Right lobe of liver (tissue), 6 donors: ENCODE results near the gene KAT6B. TPM values are rescaled to one million over a fixed set of nuclear protein-coding genes. Genes with fewer than 3 reads are reported as not detected.

Experiments
- ATAC-seq, 4 donors: fragments of 200-7000 bp; cut with Tn5 transposase; one replicate each; pipeline ENCODE4 v1.9.1; 2020; ENCODE audit warnings: mild to moderate bottlenecking in 4 of 4, moderate library complexity in 4 of 4
- DNase-seq, 3 donors: peaks; one replicate each; pipeline ENCODE4 v3.0.0-alpha.2; 2020
- H3K27ac ChIP-seq, 3 donors: fragments of 200-600 bp; one replicate each; pipeline ENCODE4 v1.8.0; 2022
- H3K27me3 ChIP-seq, 2 donors: fragments of 200-600 bp; one replicate each; pipeline ENCODE4 v1.8.0; 2022
- H3K36me3 ChIP-seq, 4 donors: fragments of 200-600 bp; sonication (generic) in 1 of 4; one replicate each; pipeline versions ENCODE4 v1.5.1 to v1.8.0; 2017 to 2022; ENCODE audit warnings: control low read depth in 1 of 4
- H3K4me1 ChIP-seq, 4 donors: fragments of 200-600 bp; sonication (generic) in 1 of 4; one replicate each; pipeline versions ENCODE4 v1.5.1 to v1.8.0; 2017 to 2022; ENCODE audit warnings: control low read depth in 1 of 4
- H3K4me3 ChIP-seq, 3 donors: fragments of 200-600 bp; one replicate each; pipeline ENCODE4 v1.8.0; 2022
- H3K9me3 ChIP-seq, 4 donors: fragments of 200-600 bp; sonication (generic) in 1 of 4; one replicate each; pipeline versions ENCODE4 v1.5.1 to v1.8.0; 2017 to 2022; ENCODE audit warnings: control low read depth in 1 of 4
- CTCF ChIP-seq, 4 donors: fragments of 200-600 bp in 3 of 4; fragments of 450-650 bp in 1 of 4; IDR thresholded peaks; one replicate each; pipeline versions ENCODE4 v1.5.1 to v1.8.0; 2016 to 2022; ENCODE audit warnings: antibody characterized with exemption in 4 of 4, mild to moderate bottlenecking in 2 of 4
- POLR2A ChIP-seq: fragments of 450-650 bp; IDR thresholded peaks from one replicate; pipeline ENCODE4 v1.6.1; 2017; ENCODE audit warnings: antibody characterized with exemption, mild to moderate bottlenecking
- WGBS: methylation state at CpG from one replicate; pipeline ENCODE4 v1.1.6; 2018; ENCODE audit warnings: low coverage, low lambda C conversion rate; ENCODE audit not compliant: insufficient coverage; ENCODE audit errors: missing lambda C conversion rate; 5-methylcytosine and 5-hydroxymethylcytosine counted together
- intact Hi-C, 2 donors: fragments of 100-400 bp; cut with DNase I; formaldehyde crosslinking; loops; one replicate each; pipeline versions ENCODE4 v1.11.2 to v1.14.1; 2022
- total RNA-seq, 6 experiments: library from RNA; depleted of rRNA in 2 of 6; stranded (reverse); fragments of >200 nt in 2 of 6; fragmentation: NEBNext Ultra II Directional in 3 of 6; extraction: Animal tissue kit (Norgen Biotek cat#: 25700) in 3 of 6; gene quantifications; one replicate each; pipeline versions ENCODE4 v1.1.0 to v1.2.4, GENCODE V29; 2016 to 2023
- donor health status: DM: no; HTN: yes; CAD: no.
- donor health status: DM: no; HTN: no; CAD: no.
- donor health status: DM: no; HTN: no; CAD: no.
- donor health status: DM: no; HTN: yes; CAD: no.
- donor health status: DM: no; HTN: yes; CAD: no.

KAT6B gene
- total RNA-seq, 6 experiments from 2014 or later: 9.2 to 17.1 (median 10.3) TPM

- Histone ChIP-seq H3K27me3 (no peaks in the 10 kb centered on the region), H3K9me3 (no peaks in the 10 kb centered on the region), H3K27ac (no peak overlapping the region), H3K36me3 (no peaks in the 10 kb centered on the region), H3K4me1 (no peaks in the 10 kb centered on the region), H3K4me3 (no peak overlapping the region)
- intact Hi-C loops: no loop called here
- ATAC-seq (no peak), DNase-seq (no peak)
- WGBS: 61% methylated on average over 2 of the region's 4 CpGs
- TF ChIP-seq CTCF (IDR thresholded peaks at IDR 0.05): no peak
- TF ChIP-seq POLR2A: no peak
Measured at GRCh38 chr10:75057680-75058079, 231.3 kb downstream of the KAT6B start.

GRCh38 chr10:75058161-75058560 is 231.8 kb downstream of the KAT6B start:
- no peaks in the 10 kb centered on the region for H3K9me3 ChIP-seq
- 90% methylated on average over 6 of the region's 10 CpGs for WGBS
- DNase-seq (no peak), ATAC-seq (no peak)
- no peaks in the 10 kb centered on the region for H3K36me3 ChIP-seq
- intact Hi-C loops: no loop called here
- TF ChIP-seq CTCF (IDR thresholded peaks at IDR 0.05): no peak
- no peak for TF ChIP-seq POLR2A
- no peak overlapping the region for H3K4me3 ChIP-seq
- no peaks in the 10 kb centered on the region for H3K27me3 ChIP-seq
- H3K27ac ChIP-seq: no peak overlapping the region
- no peaks in the 10 kb centered on the region for H3K4me1 ChIP-seq

DNA sequence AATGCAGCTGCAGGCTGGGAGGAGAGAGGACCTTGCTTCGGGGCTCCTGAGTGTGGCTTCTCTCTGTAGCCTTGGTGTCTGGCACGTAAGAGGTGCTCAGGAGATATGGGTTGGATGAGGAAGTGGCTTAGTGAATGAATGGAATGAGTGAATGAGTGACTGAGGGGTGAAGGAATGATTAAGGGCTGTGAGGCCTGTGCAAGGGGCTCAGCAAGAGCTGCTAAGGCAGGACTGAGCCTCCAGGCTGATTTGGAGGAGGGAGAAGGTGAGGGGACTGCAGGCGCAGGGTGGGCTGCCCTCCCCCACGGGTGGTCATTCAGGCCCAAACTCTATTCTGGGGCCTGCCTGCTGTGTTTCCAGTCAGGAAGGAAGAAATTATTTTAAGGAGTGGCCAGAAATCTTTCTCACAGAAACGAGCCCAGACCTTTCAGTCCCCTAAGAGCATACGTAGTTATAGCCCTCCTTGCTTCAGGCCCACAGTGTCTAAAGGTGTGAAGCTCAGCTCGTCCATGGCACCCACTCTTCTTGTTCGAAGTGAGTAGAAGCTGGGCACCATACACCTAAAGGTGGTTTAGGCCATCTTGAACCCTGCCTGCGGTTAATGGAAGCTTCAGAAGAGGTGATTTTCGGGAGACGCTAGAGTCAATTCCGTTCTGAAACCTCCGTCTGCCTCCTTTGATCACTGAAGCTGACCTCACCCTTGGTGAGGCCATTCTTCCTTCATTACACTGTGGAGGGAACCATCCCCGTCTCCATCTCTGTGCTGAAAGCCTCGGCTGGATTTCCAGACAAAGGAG is 235.5 kb downstream of the KAT6B start:
- H3K4me3 ChIP-seq: no peak overlapping the region
- H3K27ac ChIP-seq: no peak overlapping the region
- H3K9me3 ChIP-seq: no peaks in the 10 kb centered on the region
- no peaks in the 10 kb centered on the region for H3K27me3 ChIP-seq
- 76% methylated on average over 8 of the region's 15 CpGs for WGBS
- H3K36me3 ChIP-seq: no peaks in the 10 kb centered on the region
- no peaks in the 10 kb centered on the region for H3K4me1 ChIP-seq
- TF ChIP-seq CTCF (IDR thresholded peaks at IDR 0.05) (no peak), POLR2A (no peak)
- ATAC-seq (no peak), DNase-seq (no peak)
- intact Hi-C loops: no loop called here

DNA sequence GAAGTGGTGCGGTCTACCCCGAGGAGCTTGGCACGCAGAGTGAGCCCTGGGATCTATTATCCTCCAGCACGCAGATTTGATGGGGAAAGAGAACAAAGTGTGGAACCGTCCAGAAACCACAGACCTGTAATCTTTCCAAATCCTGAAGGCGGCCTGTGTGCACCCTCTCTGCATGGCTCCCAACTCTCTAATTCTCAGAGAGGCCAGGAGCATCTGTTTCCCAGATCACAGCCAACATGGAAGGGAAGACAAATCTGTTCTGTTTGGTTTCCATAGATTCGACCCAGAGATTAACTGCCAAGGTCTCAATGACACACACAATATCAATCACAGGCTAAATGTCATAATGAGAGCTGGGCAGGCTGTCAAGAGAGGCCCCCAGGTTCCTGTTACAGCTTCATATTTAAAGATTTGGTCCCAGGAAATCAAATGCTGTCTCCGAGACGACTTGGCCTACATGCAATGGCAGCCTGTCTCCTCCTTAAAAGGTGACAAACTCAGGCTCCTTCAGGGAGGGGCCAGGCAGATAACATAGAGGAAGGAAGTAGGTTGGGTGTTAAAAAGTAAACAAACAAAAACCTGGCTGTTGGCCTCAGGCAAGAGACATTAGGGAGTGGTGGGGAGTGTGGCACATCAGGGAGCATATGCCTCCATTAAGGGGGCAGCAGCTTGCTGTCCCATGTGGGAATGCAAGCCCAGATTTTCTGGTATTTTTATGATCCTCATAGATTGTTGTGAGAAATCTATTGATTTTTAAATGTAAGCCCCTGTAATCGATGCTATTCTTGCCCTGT is 236.3 kb downstream of the KAT6B start:
- Histone ChIP-seq H3K9me3 (no peaks in the 10 kb centered on the region), H3K4me3 (no peak overlapping the region), H3K36me3 (no peaks in the 10 kb centered on the region), H3K27me3 (no peaks in the 10 kb centered on the region), H3K27ac (no peak overlapping the region), H3K4me1 (no peaks in the 10 kb centered on the region)
- DNase-seq: no peak
- TF ChIP-seq POLR2A: no peak
- TF ChIP-seq CTCF (IDR thresholded peaks at IDR 0.05): no peak
- ATAC-seq: no peak
- 82% methylated on average over 3 of the region's 10 CpGs for WGBS
- intact Hi-C loops: no loop called here
